GM18867 (cell line): ENCODE measurements around the gene NOC4L.
"Not testable (repeated sequence)": the region's sequence is repeated elsewhere in the genome, so short reads cannot be mapped to it uniquely, and the experiment has no call there.

Experiments
- ATAC-seq: cut with Tn5 transposase; IDR thresholded peaks from one replicate; pipeline ENCODE4 v1.9.1; 2021; ENCODE audit warnings: mild to moderate bottlenecking, moderate library complexity; ENCODE audit not compliant: unreplicated experiment

Gene NOC4L

DNA sequence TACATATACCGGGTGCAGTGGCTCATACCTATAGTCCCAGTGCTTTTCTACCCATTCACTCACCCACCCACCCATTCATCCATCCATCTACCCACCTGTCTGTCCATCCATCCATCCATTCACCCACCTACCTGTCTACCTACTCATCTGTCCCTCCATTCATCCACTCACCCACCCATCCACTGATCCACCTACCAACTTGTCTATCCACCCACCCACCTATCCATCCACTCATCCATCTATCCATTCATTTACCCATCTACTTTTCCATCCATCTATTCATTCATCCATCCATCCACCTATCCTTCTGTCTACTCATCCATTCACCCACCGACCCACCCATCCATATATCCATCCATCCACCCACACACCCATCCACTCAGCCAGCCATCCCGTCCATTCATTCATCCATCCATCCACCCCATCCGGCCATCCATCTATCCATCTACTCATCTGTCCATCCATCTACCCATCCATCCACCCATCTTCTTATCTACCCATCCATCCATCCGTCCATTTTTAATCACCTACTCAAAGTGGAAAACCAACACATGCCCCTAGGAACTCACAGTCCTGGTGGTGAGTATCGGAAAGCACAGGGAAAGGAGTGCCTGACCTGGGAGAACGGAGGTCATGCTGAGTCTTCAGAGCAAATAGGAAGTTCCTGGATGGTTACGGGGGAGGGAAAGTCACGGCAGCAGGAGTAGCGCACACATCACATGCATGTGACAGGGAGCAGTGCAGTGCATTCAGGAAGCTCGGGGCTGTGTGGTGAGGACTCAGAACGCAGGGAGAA is 20.1 kb upstream of the NOC4L start:
- ATAC-seq = no peak

DNA sequence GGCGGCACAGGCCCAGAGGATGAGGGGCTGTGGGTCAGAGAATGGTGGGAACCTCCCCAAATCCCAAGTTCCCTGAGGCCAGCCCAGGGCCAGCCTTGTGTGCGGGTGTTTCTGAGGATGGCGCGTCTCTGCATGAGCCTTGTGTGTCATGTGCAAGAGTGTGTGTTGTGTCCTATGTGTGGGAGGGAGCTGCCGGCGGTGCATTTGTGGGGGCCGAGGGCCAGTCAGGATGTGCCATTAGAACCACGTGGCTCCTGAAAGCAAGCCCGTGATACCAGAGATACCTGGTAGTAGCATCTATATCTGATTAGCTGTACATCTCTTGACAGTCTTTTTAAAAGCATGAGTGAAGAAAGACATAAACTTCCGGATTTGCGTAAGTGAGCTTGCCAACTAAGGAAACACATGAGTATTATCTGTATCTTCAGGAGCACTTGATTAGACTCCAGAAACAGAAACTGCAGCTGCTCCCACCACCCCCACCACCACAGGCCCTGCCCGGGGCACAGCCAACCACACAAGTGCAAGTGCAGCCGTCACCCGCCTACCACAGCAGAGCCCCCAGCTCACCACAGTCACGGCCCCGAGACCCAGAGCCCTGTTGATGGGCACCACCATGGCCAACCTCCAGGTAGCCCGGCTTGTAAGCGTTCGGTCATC is 19.4 kb upstream of the NOC4L start:
- no peak for ATAC-seq

DNA sequence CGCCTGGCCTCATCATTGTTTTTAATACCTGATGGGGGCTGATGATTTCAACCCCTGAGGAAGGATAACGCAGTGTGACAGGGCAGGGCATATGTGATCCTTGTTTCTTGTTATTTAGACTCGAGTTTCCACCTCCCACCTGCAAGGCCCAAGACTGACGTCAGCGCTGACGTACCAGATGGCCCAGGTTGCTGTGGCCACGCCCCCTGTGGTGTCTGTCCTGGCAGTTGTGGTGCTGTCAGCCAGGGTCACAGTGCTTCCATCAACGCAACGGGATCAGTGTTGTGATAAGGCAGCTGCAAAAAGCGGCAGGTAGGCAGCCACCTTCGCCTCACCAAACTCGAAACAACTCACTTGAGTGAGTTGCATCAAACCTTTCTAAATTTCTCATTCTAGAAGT is 18.5 kb upstream of the NOC4L start:
- ATAC-seq = no peak

DNA sequence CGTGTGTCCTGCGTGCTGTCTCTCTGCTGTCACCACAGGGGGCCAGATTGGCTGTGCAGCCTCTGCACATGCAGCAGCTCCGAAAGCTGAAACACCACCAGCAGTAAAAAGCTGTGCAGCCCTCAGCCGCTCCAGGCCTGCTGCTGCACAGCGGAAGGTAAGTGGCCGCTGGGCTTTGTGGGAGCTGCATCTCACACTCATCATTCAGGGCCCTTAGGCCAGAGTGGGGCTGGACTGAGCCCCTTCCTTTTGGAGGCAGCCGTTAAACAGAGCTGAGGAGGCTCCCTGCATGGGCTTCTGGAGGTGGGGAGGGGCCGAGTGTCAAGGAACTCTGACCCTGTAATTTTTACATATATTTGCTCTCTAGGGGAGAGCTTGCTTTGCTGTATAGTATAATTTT is 17.2 kb upstream of the NOC4L start:
- no peak for ATAC-seq

DNA sequence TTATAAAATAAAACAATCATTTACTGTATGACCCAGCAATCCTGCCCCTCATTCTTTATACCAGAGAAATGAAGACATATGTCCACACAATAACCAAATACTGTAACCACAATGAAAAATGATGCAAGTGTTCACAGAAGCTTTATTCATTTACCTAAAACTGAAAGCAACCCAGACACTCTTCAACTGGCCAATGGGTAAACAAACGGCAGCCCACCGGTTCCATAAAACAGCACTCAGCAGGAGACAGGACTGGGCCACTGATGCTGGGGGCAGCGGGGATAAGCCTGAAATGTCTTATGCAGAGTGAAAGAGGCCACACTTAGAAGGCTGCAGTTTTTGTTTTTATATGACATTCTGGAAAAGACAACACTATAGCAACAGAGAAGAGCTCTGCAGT is 15.2 kb upstream of the NOC4L start:
- ATAC-seq = no peak

DNA sequence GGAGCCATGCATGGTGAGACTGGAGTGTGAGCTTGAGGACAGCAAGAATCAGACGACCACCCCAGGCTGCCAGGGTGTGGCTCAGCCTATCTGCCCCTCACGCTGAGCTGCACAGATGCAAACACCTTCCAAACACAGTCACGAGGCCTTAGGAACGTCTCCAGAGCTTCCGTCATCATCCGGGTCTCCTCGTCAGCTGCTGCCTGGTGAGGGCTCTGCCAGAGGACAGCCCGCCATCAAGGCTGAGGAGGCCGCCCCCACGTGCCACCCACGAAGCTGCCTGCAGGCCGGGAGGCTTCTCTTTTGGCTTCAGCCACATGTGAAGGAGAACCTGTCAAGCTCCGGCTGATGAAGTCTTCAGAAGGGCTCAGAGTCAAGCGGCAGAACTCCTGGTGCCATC is 13.6 kb upstream of the NOC4L start:
- ATAC-seq = no peak

DNA sequence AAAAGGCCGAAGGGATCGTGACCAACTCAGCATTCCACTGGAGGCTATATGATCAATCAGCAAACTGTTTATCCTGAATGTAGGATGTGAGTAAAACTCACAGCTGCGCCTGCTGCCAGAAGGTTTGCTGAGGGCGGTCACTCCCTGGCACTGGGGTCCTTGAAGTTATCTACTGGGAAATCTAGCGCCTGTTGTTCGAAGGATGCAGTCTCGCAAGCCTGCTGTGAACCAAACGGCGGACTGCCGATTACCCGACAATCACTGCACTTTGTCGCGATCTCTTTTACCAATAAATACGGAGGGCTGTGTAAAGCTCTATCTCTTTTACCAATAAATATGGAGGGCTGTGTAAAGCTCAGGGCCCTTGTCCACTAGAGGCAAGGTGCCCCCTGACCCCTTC is 13.0 kb upstream of the NOC4L start:
- no peak for ATAC-seq

DNA sequence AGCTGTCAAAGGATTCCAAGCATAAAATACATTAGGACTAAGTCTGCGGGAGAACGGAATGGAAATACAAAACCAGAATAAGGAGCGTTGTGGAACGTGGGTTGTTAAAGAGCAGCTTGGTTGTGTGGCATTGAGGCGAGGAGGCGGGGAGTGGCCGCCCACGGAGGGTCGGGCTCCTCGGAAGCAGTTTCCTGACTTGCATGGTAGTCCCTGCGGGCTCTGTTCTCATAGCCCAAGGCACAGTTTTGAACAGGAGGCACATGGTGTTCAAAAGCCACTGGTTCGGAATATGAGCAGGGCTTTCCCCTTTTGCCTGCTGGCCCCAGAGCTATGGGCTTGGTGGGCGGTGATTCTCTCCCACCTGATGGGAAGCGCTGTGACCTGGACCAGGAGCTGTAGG is 12.3 kb upstream of the NOC4L start:
- no peak for ATAC-seq

DNA sequence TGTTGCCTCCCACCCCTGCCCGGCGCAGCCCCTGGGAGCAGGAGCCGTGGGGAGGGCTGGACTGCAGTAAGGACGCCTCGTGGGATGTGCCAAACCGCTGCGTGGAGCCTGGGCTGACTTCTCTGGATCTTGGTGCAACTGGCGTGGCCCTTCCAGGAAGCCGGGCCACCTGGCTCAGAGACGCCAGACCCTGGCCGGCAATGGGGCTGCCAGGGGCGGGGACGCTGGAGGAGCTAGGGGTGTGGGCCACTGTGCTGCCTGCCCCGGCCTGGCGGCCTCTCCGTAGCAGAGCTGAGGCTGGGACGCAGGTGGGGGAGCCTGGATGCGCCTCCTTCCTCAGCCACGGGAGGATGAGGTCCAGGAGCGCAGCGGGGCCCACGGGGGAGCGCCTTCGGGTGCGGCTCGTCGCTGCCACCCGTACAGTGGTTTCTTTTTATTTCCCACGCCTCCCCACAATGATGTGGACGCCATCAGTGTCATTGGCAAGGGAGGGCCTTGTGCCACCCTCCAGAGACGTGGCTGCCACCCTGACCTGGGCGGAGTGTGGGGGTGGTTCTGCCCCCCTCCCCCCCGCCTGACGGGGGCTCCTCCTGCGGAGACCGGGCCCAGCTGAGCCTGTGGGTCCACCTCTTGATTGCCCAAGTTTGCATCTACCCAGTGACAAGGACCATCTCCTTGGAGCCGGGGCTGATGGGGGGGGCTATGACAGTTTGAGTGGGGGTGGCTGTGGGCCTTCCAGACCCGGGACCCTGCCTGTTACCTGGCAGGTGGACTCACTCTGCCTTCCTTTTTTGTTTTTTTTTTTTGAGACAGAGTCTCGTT is 11.4 kb upstream of the NOC4L start:
- no peak for ATAC-seq

DNA sequence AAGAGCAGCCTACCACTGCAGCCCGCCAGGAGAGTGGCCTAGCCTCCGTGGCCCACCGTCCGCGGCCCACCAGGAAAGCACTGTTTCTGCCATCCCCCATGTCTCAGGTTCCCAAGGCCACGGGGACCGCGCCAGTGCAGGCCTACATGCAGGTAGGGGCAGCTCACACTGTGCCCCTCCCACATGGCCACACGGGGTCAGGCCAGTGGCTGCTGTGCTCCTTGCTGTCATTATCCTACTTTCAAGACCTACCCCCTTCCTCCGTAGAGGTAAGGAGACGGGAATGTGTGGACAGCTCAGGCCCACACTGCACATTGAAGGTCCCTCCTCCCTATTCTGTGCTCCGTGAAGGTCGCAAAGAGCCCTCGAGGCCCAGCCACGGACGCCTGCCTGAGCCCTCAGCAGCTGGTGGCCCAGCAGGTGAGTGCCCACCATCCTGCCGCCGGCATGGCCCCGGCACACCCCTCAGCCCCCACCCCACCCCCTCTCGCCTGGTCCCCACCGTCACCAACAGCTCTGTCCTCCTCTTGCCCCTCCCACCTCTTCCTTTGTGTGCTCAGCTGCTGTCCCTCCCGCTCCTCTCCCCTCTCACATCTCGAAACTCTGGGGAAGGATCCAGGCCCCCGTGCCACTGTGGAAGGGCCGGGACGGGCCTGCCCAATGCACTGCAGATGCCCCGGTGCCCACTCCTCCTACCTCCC is 10.2 kb upstream of the NOC4L start:
- ATAC-seq = no peak

DNA sequence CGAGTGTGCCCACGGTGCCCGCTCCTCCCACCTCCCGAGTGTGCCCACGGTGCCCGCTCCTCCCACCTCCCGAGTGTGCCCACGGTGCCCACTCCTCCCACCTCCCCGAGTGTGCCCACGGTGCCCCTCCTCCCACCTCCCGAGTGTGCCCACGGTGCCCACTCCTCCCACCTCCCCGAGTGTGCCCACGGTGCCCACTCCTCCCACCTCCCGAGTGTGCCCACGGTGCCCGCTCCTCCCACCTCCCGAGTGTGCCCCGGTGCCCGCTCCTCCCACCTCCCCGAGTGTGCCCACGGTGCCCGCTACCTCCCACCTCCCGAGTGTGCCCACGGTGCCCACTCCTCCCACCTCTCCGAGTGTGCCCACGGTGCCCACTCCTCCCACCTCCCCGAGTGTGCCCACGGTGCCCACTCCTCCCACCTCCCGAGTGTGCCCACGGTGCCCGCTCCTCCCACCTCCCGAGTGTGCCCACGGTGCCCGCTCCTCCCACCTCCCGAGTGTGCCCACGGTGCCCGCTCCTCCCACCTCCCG is 9.5 kb upstream of the NOC4L start:
- ATAC-seq = not testable (repeated sequence)

DNA sequence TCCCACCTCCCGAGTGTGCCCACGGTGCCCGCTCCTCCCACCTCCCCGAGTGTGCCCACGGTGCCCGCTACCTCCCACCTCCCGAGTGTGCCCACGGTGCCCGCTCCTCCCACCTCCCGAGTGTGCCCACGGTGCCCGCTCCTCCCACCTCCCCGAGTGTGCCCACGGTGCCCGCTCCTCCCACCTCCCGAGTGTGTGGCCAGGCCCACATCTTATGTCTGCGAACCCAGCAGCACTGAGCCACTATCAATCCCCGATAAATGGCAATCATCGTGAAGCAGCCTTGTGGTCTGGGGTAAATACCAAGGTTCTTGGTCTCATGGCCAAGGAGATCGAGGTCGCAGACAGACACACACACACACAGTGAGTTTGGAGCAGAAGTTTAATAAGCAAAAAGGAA is 8.0 kb upstream of the NOC4L start:
- ATAC-seq = not testable (repeated sequence)

DNA sequence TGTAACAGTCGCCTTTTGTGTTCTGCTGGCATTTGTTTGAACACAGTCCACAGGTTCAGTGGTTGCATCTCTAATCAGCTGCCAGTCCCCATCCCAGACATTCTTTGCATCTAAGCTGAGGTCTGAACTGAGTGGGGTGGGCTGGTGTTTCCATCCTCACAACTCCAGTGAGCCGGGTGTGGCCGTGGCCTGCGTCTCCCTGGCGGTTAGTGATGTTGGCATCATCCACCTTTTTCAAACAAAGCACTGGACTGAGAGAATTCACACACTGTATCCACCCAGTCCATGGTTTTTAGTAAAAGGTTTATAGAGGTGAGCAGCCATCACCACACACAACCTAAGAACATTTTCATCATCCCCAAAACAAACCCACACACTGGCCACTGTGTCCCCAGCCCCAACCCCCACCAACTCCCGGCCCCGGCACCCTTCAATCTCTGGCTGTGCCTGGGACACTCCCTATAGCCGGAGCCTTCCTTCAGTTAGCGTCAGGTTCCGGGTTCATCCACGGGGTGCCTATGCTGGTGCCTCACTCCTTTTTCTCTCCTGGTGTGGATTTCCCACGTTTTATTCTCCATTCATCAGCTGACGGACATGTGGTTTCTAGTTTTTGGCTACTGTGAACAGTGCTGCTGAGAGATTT is 6.7 kb upstream of the NOC4L start:
- ATAC-seq = no peak

DNA sequence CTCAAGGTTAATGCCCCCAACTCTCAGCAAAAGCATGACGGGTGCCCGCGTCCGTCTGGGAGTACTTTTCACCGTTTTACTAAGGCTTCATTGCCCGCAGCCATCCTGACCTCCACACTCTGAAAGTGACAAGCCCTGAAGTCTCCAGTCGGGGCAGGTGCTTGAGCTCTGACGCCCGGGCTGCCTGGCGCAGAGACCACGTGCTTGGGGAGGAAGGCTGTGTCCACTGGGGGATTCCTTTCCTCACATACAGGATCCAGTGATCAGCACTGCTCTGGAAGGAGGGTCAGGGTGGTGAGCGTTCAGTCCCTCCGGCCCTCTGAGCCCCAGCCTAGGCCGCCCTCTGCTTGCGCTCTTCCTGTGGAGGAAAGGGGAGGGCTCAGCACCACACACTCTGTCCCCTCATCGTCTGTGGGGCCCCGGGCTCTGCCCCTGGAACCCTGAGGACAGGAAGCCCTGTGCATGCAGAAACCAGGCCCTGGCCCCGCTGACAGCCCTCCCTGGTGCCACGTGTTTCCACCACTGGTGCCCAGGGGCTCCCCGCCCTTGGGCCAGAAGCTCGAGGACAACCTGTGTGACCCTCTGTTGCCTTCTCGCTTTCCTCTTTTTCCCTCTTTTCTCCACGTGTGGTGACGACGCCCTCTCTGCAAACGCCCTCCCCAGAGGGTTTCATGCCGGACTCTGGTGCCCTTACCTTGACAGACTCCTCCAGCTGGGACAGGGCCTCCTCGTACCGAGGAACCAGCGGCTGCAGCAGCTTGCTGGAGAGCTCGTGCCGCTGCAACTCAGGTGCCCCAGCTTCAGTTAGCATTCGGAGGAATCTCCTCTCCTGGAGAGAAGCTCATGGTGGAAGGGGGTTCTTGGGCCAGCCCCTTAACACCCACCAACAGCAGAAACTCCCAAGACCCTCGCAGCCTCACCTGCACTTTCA is 5.1 kb upstream of the NOC4L start:
- no peak for ATAC-seq

DNA sequence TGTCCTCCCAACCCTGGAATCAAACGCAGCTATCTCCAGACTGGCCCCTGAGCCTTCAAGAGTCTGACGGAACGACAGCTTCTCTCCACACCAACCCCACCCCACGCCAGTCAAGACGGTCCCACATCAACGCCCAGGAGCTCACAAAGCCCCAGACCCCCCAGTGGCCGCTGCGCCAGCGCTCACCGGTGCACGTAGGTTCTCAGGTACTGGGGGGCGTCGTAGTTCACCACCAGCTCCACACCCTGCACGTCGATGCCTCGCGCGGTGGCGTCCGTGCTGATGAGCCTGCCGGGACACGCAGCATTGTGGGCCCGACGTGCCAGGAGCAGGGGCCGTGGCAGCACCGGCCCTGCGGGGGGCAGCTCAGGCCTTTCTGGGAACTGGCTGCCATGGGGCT is 4.3 kb upstream of the NOC4L start:
- no peak for ATAC-seq

DNA sequence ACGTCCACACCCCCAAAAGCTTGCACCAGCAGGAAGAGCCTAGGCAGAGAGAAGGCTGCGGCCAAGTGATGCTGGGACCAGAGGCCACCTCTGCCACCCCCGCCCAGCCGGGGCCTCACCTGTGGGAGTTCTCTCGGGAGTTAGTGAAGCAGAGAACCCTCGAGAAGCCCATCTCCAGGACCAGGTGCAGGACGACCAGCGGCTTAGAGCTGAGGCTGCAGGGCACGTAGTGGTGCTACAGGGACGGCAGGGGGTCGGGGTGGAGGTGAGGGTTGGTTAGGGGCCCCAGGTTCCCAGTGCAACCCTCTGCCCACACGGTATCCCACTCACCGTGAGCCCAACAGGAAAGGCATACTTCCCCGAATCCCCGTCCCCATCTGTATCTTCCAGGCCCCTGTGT is 3.8 kb upstream of the NOC4L start:
- no peak for ATAC-seq

DNA sequence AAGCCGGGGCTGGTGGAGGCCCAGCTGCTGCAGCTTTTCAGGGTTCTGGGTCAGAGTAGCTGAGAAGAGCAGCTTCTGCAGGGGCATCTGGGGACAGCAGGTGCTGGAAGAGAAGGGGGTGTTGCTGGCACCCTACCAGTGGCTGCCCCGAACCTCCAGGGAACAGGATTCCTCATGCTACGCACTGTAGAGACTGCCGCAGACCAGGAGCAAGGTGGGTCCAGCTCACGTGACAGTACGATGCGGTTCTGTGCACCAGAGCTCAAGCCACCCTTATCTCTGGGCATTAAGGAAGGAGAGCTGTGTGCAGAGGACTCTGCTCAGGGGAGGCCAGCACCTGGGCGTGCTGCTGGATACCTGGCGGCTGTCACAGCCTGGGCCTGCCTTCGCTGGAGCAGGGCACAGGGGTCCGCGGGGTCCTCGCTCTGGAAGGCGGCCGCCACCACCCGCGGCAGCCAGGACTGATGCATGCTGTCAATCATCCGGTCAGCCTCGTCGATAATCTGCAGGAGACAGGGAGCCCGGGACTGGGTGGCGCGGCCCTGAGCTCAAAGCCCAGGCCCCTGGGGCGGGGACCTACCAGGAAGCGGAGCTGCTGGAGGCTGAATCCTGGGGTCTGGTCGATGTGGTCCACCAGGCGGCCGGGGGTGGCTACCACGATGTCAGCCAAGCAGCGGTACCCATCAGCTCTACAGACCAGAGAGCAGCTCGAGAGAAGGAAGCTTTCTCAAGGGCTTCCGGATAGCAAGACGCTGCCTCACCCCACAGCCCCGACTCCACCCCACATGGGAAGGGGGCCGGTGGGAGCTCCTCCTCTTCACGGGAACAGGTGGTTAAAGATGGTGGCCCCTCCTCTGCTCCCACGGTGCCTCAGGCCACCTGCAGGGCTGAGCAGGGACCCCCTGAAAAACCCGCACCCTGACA is 3.1 kb upstream of the NOC4L start:
- ATAC-seq = no peak

DNA sequence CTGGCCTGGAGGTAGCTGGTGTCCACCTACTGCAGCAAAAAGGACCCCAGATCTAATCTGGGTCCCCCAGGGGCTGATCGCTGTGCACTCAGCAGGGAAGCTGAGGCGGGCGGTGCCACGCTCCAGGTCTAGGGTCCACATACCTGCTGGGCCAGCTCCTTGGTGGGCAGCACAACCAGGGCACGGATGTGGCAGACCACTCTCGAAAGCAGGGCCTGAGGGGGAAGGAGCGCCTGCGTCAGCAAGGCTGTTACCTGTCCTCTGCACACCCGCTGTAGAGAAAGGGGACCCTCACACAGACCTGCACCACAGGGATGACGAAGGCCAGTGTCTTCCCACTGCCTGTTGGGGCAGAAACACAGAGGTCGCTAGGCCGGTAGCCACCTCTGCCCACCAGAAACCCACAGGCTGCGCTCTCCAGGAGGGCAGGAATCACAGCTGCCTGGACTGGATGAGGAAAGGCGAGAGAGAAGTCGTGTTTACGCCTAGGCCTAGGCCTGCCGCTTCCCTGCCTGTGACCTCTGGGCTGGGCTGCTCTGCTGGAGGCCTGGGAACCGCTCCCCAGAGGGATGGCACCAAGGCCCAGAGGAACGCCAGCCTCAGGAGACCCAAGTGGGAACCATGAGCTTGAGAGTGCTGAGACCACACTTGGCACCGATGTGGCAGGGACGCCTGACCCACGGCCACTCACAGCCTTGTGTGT is 2.1 kb upstream of the NOC4L start:
- ATAC-seq = no peak
